22Rv1 (cell line): Measurements from ENCODE around the gene ZNF784.

Experiments used
- H3K27ac ChIP-seq: fragments of 450-650 bp; 2 replicates; pipeline ENCODE4 v1.5.1; 2017
- ZFX ChIP-seq: fragments of 450-650 bp; IDR thresholded peaks from 2 replicates; pipeline ENCODE4 v1.6.1; 2017; ENCODE audit warnings: antibody characterized with exemption, borderline replicate concordance
- TF ChIP-seq, protein P1 (sequence below): fragments of 450-650 bp; IDR thresholded peaks from 2 replicates; pipeline ENCODE4 v1.5.1; 2017; ENCODE audit warnings: mild to moderate bottlenecking

The ZNF784 gene

DNA sequence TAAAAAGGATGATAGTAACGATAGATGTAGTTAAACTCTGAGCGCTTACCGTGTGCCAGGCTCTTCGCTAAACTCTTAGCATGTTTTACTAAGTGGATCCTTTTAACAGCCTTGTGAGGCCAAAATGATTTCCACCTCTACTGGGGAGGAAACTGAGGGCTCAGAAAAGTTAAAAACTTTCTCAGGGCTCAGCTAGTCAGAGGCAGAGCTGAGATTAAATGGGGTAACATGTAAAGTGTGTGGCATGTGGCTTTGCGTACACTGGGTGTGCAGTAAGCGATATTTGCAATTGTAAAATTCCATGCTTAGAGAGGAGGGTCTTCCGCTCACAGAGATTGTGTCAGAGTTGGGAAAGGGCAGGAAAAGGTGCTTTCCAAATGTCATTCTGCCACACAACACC, 32.2 kb upstream of the ZNF784 start:
- TF ChIP-seq, protein P1, sequence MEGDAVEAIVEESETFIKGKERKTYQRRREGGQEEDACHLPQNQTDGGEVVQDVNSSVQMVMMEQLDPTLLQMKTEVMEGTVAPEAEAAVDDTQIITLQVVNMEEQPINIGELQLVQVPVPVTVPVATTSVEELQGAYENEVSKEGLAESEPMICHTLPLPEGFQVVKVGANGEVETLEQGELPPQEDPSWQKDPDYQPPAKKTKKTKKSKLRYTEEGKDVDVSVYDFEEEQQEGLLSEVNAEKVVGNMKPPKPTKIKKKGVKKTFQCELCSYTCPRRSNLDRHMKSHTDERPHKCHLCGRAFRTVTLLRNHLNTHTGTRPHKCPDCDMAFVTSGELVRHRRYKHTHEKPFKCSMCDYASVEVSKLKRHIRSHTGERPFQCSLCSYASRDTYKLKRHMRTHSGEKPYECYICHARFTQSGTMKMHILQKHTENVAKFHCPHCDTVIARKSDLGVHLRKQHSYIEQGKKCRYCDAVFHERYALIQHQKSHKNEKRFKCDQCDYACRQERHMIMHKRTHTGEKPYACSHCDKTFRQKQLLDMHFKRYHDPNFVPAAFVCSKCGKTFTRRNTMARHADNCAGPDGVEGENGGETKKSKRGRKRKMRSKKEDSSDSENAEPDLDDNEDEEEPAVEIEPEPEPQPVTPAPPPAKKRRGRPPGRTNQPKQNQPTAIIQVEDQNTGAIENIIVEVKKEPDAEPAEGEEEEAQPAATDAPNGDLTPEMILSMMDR: no peak
- TF ChIP-seq ZFX: no peak
- no peak overlapping the region; the same call in 1 of the 2 replicates for H3K27ac ChIP-seq

- peak overlapping the region; percentile 99 for H3K27ac ChIP-seq
- no peak for TF ChIP-seq ZFX
- TF ChIP-seq, protein P1: no peak
Measured at GRCh38 chr19:55655648-55656040, 31.3 kb upstream of the ZNF784 start.

GRCh38 chr19:55654868-55655647, 30.7 kb upstream of the ZNF784 start, which contains the start of gene U2AF2:
TSS of gene U2AF2 (plus strand) at chr19:55655035. CDS start at chr19:55655105, 70 bp downstream.
- TF ChIP-seq, protein P1: no peak; the same call in 1 of the 2 replicates
- TF ChIP-seq ZFX: no peak
- H3K27ac ChIP-seq: peak within 1 kb of the TSS; percentile 99

- TF ChIP-seq, protein P1: no peak
- TF ChIP-seq ZFX: no peak
- peak overlapping the region; percentile 99 for H3K27ac ChIP-seq
Measured at GRCh38 chr19:55654323-55654867, 30.0 kb upstream of the ZNF784 start.

DNA sequence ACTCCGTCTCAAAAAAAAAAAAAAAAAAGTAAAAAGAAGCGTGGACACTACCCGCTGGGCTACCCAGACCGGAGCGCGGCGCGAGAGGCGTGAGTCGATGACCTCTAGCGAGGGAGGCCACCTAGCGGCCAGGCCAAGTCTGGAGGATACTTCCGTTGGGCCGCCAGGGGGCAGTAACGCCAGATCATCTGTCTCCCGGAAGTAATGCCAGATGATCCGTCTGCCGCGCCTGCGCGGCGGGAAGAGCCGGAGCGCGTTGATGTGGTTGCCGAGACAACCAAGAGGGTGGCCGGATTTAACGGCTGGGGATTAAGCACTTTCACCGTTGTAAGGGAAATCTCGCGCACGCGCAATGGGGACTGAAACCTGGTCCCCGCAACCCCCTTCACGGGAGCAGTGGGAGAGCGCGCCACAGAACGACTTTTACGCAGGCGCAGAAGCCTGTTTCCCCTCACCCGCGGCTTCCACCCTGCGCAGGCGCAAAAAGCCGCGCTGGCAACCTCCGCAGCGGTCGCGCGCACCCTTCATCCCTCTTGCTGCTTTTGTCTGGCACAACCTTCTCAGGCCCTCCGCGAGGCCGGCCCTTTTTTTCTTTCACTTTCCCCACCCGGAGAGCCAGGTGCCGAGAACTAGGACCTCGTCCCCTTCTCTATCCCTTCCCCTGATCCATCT, 29.4 kb upstream of the ZNF784 start:
- TF ChIP-seq, protein P1: peak; percentile 99
- TF ChIP-seq ZFX: no peak
- H3K27ac ChIP-seq: peak overlapping the region; percentile 99

DNA sequence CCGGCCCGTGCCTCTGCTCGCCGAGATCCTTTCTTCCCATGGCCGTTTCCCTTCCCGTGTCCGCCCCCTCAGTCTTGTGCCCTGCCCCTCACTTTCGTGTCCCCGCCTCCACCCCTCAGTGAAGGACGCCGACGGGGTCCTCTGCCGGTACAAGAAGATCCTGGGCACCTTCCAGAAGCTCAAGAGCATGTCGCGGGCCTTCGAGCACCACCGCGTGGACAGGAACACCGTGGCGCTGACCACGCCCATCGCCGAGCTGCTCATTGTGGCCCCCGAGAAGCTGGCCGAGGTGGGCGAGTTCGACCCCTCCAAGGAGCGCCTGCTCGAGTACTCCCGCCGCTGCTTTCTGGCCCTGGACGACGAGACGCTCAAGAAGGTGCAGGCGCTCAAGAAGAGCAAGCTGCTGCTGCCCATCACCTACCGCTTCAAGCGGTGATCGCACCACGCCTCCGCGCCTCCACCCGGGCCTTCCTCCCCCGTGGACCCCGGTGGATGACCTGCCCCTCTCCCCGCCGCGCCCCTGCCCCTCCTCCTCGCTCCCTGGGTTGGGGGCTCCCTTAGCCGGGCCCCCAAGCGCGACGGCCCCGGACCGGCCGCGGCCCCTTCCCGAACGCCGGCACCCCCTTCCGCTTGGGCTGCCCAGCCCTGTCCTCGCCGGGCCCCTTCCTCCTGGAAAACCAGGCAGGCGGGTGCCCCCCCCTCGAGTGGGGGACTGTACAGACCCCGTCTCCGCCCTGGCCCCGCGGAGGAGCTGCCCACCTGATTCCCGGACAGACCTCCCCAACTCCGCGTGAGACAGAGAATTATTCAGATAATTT, 28.2 kb upstream of the ZNF784 start:
- peak overlapping the region; percentile 99 for H3K27ac ChIP-seq
- TF ChIP-seq, protein P1: no peak
- TF ChIP-seq ZFX: no peak
